PC-9 (cell line): ENCODE results near the gene CHRNA7. TPM values are rescaled to one million over a fixed set of nuclear protein-coding genes. Genes with fewer than 3 reads are reported as not detected.

Experiments used
- BruUV-seq: library from RNA; stranded (reverse); fragments of 400-500 nt; replicated peaks from 2 replicates; lab custom pipeline; 2021; lab: Mats Ljungman, UMichigan
- CTCF ChIA-PET: fragments of 300-600 bp; sonication (Branson Sonifier 250); formaldehyde crosslinking; loops from one replicate; lab custom pipeline; 2022; ENCODE audit warnings: antibody characterized with exemption; lab: Charles Lee
- POLR2A ChIA-PET: fragments of 300-600 bp; sonication (Branson Sonifier 250); formaldehyde crosslinking; loops from one replicate; lab custom pipeline; 2022; ENCODE audit warnings: antibody characterized with exemption; ENCODE audit not compliant: unreplicated experiment; lab: Charles Lee
- DNase-seq, 2 experiments: peaks; one replicate each; pipeline versions ENCODE4 v3.0.0 to v3.0.0-alpha.2; 2015 to 2022; ENCODE audit warnings: mixed read lengths in 1 of 2
- H2AFZ ChIP-seq: fragments of 200-600 bp; sonication (generic); 2 replicates; pipeline ENCODE4 v1.8.1; 2017; ENCODE audit warnings: antibody characterized with exemption
- H3F3A ChIP-seq: fragments of 200-600 bp; sonication (generic); 2 replicates; pipeline ENCODE4 v1.8.1; 2017; ENCODE audit warnings: antibody characterized with exemption, mild to moderate bottlenecking, low read depth; ENCODE audit not compliant: insufficient read depth
- H3K27ac ChIP-seq: fragments of 200-600 bp; sonication (generic); 2 replicates; pipeline ENCODE4 v1.6.1; 2016; ENCODE audit warnings: mixed run types
- H3K27me3 ChIP-seq: fragments of 200-600 bp; sonication (generic); 2 replicates; pipeline ENCODE4 v1.6.1; 2016; ENCODE audit warnings: low read depth, mixed run types; ENCODE audit not compliant: insufficient read depth
- H3K36me3 ChIP-seq: fragments of 200-600 bp; sonication (generic); 2 replicates; pipeline ENCODE4 v1.6.1; 2016; ENCODE audit warnings: low read depth, mixed run types
- H3K4me1 ChIP-seq: fragments of 200-600 bp; sonication (generic); replicated peaks from 2 replicates; pipeline ENCODE4 v1.6.1; 2016; ENCODE audit warnings: mixed run types; ENCODE audit not compliant: insufficient read depth
- H3K4me2 ChIP-seq: fragments of 200-600 bp; sonication (generic); 2 replicates; pipeline ENCODE4 v1.6.1; 2017; ENCODE audit warnings: mixed run types
- H3K4me3 ChIP-seq: fragments of 200-600 bp; sonication (generic); 2 replicates; pipeline ENCODE4 v1.6.1; 2016; ENCODE audit warnings: mixed run types
- H3K79me2 ChIP-seq: fragments of 200-600 bp; sonication (generic); 2 replicates; pipeline ENCODE4 v1.6.1; 2017; ENCODE audit warnings: low read depth, mixed run types
- H3K9me2 ChIP-seq: fragments of 200-600 bp; sonication (generic); 2 replicates; pipeline ENCODE4 v1.8.1; 2017; ENCODE audit warnings: mild to moderate bottlenecking; ENCODE audit not compliant: insufficient read depth
- H3K9me3 ChIP-seq: fragments of 200-600 bp; sonication (generic); 2 replicates; pipeline ENCODE4 v1.8.1; 2016; ENCODE audit warnings: low read depth; ENCODE audit not compliant: insufficient read depth
- H4K20me1 ChIP-seq: fragments of 200-600 bp; sonication (generic); 2 replicates; pipeline ENCODE4 v1.8.1; 2017; ENCODE audit not compliant: insufficient read depth
- EZH2 ChIP-seq: fragments of 200-600 bp; sonication (generic); IDR thresholded peaks from 2 replicates; pipeline ENCODE4 v1.8.0; 2017; ENCODE audit warnings: antibody characterized with exemption, low read depth
- intact Hi-C: fragments of 100-400 bp; cut with micrococcal nuclease; formaldehyde crosslinking; loops from one replicate; pipeline ENCODE4 v1.10.0; 2022; ENCODE audit not compliant: unreplicated experiment
- total RNA-seq: library from RNA; stranded (reverse); gene quantifications from 2 replicates; pipeline ENCODE4 v1.2.3, GENCODE V29; 2021
- TF ChIP-seq, protein P1 (sequence below): fragments of 200-600 bp; sonication (generic); conservative IDR thresholded peaks from 2 replicates; pipeline ENCODE4 v1.6.1; 2017; ENCODE audit warnings: mixed run types, antibody characterized with exemption, mild to moderate bottlenecking, moderate library complexity

Gene CHRNA7
- total RNA-seq, 1 experiment from 2014 or later: not detected

DNA sequence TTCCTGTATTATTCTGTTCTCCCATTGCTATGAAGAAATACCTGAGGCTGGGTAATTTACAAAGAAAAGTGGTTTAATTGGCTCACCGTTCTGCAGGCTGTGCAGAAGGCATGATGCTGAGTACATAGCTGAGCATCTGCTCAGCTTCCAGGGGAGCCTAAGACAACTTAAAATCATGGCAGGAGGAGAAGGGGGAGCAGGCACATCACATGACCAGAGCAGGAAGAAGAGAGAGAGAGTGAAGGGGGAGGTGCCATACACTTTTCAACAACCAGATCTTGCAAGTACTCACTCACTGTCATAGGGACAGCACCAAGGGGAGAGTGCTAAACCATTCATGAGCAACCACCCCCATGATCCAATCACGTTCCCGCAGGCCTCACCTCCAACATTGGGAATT lies 188.4 kb downstream of the CHRNA7 start:
- Histone ChIP-seq H4K20me1 (no peaks in the 10 kb centered on the region), H3K27ac (no peak overlapping the region), H3K9me3 (no peaks in the 10 kb centered on the region), H3K36me3 (no peaks in the 10 kb centered on the region), H3K9me2 (no peaks in the 10 kb centered on the region), H3K27me3 (no peaks in the 10 kb centered on the region), H3F3A (no peaks in the 10 kb centered on the region), H2AFZ (no peak overlapping the region), H3K4me1 (no peaks in the 10 kb centered on the region), H3K4me3 (no peak overlapping the region), H3K4me2 (no peak overlapping the region), H3K79me2 (no peaks in the 10 kb centered on the region)
- DNase-seq: no peak
- CTCF ChIA-PET: no interaction called here
- intact Hi-C loops: no loop called here
- TF ChIP-seq EZH2: no peak
- TF ChIP-seq, protein P1, sequence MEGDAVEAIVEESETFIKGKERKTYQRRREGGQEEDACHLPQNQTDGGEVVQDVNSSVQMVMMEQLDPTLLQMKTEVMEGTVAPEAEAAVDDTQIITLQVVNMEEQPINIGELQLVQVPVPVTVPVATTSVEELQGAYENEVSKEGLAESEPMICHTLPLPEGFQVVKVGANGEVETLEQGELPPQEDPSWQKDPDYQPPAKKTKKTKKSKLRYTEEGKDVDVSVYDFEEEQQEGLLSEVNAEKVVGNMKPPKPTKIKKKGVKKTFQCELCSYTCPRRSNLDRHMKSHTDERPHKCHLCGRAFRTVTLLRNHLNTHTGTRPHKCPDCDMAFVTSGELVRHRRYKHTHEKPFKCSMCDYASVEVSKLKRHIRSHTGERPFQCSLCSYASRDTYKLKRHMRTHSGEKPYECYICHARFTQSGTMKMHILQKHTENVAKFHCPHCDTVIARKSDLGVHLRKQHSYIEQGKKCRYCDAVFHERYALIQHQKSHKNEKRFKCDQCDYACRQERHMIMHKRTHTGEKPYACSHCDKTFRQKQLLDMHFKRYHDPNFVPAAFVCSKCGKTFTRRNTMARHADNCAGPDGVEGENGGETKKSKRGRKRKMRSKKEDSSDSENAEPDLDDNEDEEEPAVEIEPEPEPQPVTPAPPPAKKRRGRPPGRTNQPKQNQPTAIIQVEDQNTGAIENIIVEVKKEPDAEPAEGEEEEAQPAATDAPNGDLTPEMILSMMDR: no peak
- POLR2A ChIA-PET: no interaction called here
- BruUV-seq: no TSS peak

Other genes with a start within 250 kb of the CHRNA7 start
- 0.41 TPM in 1 of 2 replicates, not detected in the other for gene OTUD7A, start 159.8 kb upstream of the CHRNA7 start, total RNA-seq